Breast epithelium (tissue), 3 donors: ENCODE measurements around the gene RAPGEF1.

Experiments
- CTCF ChIP-seq, 3 donors: fragments of 450-650 bp; IDR thresholded peaks; one replicate each; pipeline ENCODE4 v1.5.1; 2016 to 2017; ENCODE audit warnings: antibody characterized with exemption in 3 of 3, mild to moderate bottlenecking in 3 of 3, moderate library complexity in 3 of 3
- POLR2A ChIP-seq: fragments of 450-650 bp; IDR thresholded peaks from one replicate; pipeline ENCODE4 v1.6.1; 2016; ENCODE audit warnings: antibody characterized with exemption, mild to moderate bottlenecking, moderate library complexity

GRCh38 chr9:131627326-131627647 is 112.6 kb downstream of the RAPGEF1 start:
- TF ChIP-seq CTCF (IDR thresholded peaks at IDR 0.05) (no peak), POLR2A (no peak)
